K562 (cell line): ENCODE measurements around the gene IGLON5. TPM values are rescaled to one million over a fixed set of nuclear protein-coding genes. Genes with fewer than 3 reads are reported as not detected.

ENCODE experiments used
- ARNT ChIP-seq, 2 experiments: fragments of 450-650 bp; IDR thresholded peaks; 2 replicates each; pipeline ENCODE4 v1.6.1; 2016; ENCODE audit warnings: mild to moderate bottlenecking in 1 of 2
- DIDO1 ChIP-seq: fragments of 450-650 bp; IDR thresholded peaks from 2 replicates; pipeline ENCODE4 v1.6.1; 2016; ENCODE audit warnings: low read depth, missing biosample characterization, missing genetic modification characterization
- DNMT1 ChIP-seq: fragments of 450-650 bp; IDR thresholded peaks from 2 replicates; pipeline ENCODE4 v1.6.1; 2016; ENCODE audit warnings: antibody characterized with exemption, mild to moderate bottlenecking
- EP300 ChIP-seq: IDR thresholded peaks from 2 replicates; pipeline ENCODE4 v1.6.1; 2012; ENCODE audit warnings: low read length, improper control_type of control experiment
- ETV5 ChIP-seq: sonication (generic); formaldehyde crosslinking; IDR thresholded peaks from 2 replicates; pipeline ENCODE4 v1.4.0; 2020; ENCODE audit warnings: low read depth, mild to moderate bottlenecking, missing genetic modification reagents
- GABPB2 ChIP-seq: fragments of 250-450 bp; sonication (Bioruptor Pico); conservative IDR thresholded peaks from 2 replicates; pipeline ENCODE4 v1.5.1; 2021; ENCODE audit warnings: mild to moderate bottlenecking
- KLF13 ChIP-seq: fragments of 450-650 bp; IDR thresholded peaks from 2 replicates; pipeline ENCODE4 v1.6.1; 2016; ENCODE audit warnings: missing genetic modification characterization, low read depth, mild to moderate bottlenecking, missing compliant biosample characterization, moderate library complexity, borderline replicate concordance
- MAFG ChIP-seq: fragments of 450-650 bp; conservative IDR thresholded peaks from 2 replicates; pipeline ENCODE4 v1.6.1; 2016; ENCODE audit warnings: missing genetic modification characterization, missing compliant biosample characterization
- NONO ChIP-seq, 2 experiments: fragments of 200-400 bp in 1 of 2; fragments of 450-650 bp in 1 of 2; formaldehyde crosslinking in 1 of 2; IDR thresholded peaks; 2 replicates each; pipeline ENCODE4 v1.6.1; 2017; ENCODE audit warnings: low read depth in 2 of 2, mild to moderate bottlenecking in 2 of 2, moderate library complexity in 2 of 2, low read length in 1 of 2
- POLR2A ChIP-seq: fragments of 450-650 bp; conservative IDR thresholded peaks from 2 replicates; pipeline ENCODE4 v1.6.1; 2016
- POLR2H ChIP-seq: IDR thresholded peaks from 2 replicates; pipeline ENCODE4 v1.6.1; 2016; ENCODE audit warnings: missing genetic modification characterization, low read depth, mild to moderate bottlenecking, control low read depth, missing compliant biosample characterization, moderate library complexity
- TGIF2 ChIP-seq: sonication (generic); formaldehyde crosslinking; IDR thresholded peaks from 2 replicates; pipeline ENCODE4 v1.8.1; 2022; ENCODE audit warnings: mild to moderate bottlenecking, missing genetic modification reagents, moderate library complexity
- TRIM24 ChIP-seq, 2 experiments: fragments of 450-650 bp; IDR thresholded peaks; 2 replicates each; pipeline ENCODE4 v1.6.1; 2016
- YBX1 ChIP-seq: fragments of 450-650 bp; IDR thresholded peaks from 2 replicates; pipeline ENCODE4 v1.7.1; 2016; ENCODE audit warnings: mild to moderate bottlenecking
- ZBED1 ChIP-seq: IDR thresholded peaks from 2 replicates; pipeline ENCODE4 v1.6.1; 2014
- ZNF41 ChIP-seq: fragments of 250-450 bp; sonication (Bioruptor Pico); conservative IDR thresholded peaks from 2 replicates; pipeline ENCODE4 v1.4.0; 2020; ENCODE audit warnings: mild to moderate bottlenecking
- polyA plus RNA-seq, 8 experiments: library from polyadenylated mRNA; depleted of rRNA in 4 of 8; stranded (reverse) in 5 of 8; unstranded in 3 of 8; fragments of >200 nt; fragmentation: Nextera tagmentation in 2 of 8; fragmentation: Illumina TruSeq in 1 of 8; extraction: Ambion mirVana in 2 of 8; extraction: Trizol in 1 of 8; gene quantifications; 2 replicates each; pipeline versions ENCODE4 v1.2.1 to v1.2.3, GENCODE V29; 2011 to 2014; ENCODE audit warnings: inconsistent platforms in 1 of 8, missing spikeins in 1 of 8
- total RNA-seq, 7 experiments: library from RNA; depleted of rRNA in 6 of 7; stranded (reverse); fragments of >200 nt in 6 of 7; fragmentation: Illumina TruSeq in 2 of 7; extraction: Trizol in 2 of 7; gene quantifications; 2 replicates each; pipeline versions ENCODE4 v1.2.1 to v1.2.3, GENCODE V29; 2011 to 2021; ENCODE audit warnings: low replicate concordance in 1 of 7
- TF ChIP-seq, protein P1 (sequence below): sonication (generic); formaldehyde crosslinking; IDR thresholded peaks from 2 replicates; pipeline ENCODE4 v1.8.1; 2022; ENCODE audit warnings: missing genetic modification reagents
- TF ChIP-seq, protein P2 (sequence below): fragments of 250-450 bp; sonication (Bioruptor Pico); IDR thresholded peaks from 2 replicates; pipeline ENCODE4 v1.5.0; 2021

IGLON5 gene
- total and polyA plus RNA-seq, 9 of the 15 experiments (the other 6 are each of a cell fraction or from before 2014, with no cell fraction given), result 0.03 to 0.22 (median 0.14) TPM; not detected in 2

DNA sequence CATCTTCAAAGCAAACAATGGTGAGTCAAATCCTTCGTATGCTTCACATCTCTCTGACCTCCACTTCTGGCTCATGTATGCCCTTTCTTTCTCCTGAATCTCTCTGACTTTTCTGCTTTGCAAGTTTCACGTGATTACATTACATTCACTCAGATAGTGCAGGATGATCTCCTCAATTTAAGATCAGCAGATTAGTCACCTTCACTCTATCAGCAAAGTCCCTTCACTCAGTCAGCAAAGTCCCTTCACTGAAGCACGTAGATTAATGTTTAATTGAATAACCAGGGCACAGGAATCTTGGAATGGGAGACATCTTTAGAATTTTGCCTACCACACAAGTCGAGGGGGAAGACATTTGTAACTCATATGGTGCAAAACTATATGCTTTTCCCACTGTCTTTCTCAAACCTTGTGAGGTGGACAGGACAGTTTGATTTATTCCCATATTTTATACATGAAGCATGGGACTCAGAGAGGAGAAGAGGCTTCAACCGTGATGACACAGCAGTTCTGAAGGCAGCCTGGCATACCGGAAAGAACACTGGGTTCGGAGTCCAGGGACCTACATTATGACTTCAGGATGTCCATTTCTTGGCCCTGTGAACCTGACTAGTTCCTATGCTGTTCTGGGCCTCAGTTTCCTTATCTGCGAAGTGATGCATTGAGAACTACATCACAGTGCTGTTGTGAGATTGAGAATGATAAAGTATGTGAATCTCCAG, 37.2 kb upstream of the IGLON5 start (continued):
- no peak for TF ChIP-seq DNMT1
- peak; percentile 64 for TF ChIP-seq MAFG
- no peak for TF ChIP-seq TGIF2 (CRISPR knock-in tag)
- TF ChIP-seq, protein P1, sequence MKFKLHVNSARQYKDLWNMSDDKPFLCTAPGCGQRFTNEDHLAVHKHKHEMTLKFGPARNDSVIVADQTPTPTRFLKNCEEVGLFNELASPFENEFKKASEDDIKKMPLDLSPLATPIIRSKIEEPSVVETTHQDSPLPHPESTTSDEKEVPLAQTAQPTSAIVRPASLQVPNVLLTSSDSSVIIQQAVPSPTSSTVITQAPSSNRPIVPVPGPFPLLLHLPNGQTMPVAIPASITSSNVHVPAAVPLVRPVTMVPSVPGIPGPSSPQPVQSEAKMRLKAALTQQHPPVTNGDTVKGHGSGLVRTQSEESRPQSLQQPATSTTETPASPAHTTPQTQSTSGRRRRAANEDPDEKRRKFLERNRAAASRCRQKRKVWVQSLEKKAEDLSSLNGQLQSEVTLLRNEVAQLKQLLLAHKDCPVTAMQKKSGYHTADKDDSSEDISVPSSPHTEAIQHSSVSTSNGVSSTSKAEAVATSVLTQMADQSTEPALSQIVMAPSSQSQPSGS, result no peak
- no peak for TF ChIP-seq KLF13 (tag)
- TF ChIP-seq GABPB2 (CRISPR knock-in tag), result no peak
- no peak for TF ChIP-seq ZBED1
- TF ChIP-seq ZNF41, result no peak
- no peak for TF ChIP-seq ETV5 (CRISPR knock-in tag)
- TF ChIP-seq, protein P2, sequence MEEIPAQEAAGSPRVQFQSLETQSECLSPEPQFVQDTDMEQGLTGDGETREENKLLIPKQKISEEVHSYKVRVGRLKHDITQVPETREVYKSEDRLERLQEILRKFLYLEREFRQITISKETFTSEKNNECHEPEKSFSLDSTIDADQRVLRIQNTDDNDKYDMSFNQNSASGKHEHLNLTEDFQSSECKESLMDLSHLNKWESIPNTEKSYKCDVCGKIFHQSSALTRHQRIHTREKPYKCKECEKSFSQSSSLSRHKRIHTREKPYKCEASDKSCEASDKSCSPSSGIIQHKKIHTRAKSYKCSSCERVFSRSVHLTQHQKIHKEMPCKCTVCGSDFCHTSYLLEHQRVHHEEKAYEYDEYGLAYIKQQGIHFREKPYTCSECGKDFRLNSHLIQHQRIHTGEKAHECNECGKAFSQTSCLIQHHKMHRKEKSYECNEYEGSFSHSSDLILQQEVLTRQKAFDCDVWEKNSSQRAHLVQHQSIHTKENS (CRISPR knock-in tag), result no peak
- no peak for TF ChIP-seq ARNT (IDR thresholded peaks at IDR 0.05)
- TF ChIP-seq EP300, result no peak
- TF ChIP-seq POLR2H (tag), result no peak
- TF ChIP-seq TRIM24 (IDR thresholded peaks at IDR 0.05), result no peak
- no peak for TF ChIP-seq NONO (IDR thresholded peaks at IDR 0.05; ENCODE audit: low read depth in 2 of 2, low read length in 1 of 2)
- TF ChIP-seq POLR2A, result no peak
- no peak for TF ChIP-seq DIDO1 (tag)
- TF ChIP-seq YBX1, result no peak
- TF ChIP-seq, all 486 proteins: peak for 7
